ENCODE results near the gene CDIPT.
"Not testable (repeated sequence)": the region's sequence is repeated elsewhere in the genome, so short reads cannot be mapped to it uniquely, and the experiment has no call there.

Gene CDIPT

DNA sequence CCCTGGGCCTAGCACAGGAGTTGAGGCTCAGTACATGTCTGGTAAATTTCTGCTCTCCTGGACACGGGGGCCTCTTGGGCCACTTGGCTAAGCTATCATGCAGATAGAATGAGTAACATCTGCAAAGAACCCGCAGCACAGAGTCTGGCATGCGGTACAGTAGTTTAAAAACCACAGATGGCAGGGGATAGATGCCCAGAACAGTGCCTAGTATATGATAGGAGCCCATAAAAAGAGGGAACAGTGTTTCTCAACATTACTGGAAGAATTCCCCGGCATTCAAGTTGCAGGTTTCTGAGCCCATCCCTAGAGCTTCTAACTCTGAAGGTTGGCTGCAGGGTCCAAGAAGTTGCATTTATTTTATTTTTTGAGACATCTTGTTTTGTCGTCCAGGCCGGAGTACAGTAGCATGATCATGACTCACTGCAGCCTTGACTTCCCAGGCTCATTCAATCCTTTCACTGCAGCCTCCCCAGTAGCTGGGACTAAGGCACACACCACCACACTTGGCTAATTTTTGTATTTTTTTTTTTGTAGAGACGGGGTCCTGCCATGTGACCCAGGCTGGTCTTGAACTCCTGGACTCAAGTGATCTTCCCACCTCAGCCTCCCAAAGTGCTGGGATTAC, 5.8 kb downstream of the CDIPT start:
- no peak for DNase-seq

DNA sequence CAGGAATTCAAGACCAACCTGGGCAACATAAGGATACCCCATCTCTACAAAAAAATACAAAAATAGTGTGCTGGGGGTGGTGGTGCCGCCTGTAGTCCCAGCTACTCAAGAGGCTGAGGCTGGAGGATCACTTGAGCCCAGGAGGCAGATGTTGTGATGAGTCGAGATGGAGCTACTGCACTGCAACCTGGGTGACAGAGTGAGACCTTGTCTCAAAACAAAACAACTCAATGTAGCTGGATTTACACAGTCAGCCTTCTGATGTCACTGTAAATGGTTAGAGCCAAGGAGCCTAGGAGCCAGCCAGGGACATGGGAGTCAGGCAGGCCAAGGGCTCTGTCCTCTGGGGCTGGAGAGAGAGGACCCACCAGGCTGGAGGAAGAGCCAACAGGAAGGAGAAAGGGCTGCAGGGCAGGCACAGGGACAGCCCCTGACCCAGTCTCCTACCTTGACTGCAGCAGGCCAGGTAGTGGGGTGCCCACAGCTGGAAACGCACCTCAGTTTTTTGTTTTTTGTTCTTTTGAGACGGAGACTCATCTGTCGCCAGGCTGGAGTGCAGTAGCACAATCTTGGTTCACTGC, 8.4 kb downstream of the CDIPT start:
- DNase-seq, result no peak

DNA sequence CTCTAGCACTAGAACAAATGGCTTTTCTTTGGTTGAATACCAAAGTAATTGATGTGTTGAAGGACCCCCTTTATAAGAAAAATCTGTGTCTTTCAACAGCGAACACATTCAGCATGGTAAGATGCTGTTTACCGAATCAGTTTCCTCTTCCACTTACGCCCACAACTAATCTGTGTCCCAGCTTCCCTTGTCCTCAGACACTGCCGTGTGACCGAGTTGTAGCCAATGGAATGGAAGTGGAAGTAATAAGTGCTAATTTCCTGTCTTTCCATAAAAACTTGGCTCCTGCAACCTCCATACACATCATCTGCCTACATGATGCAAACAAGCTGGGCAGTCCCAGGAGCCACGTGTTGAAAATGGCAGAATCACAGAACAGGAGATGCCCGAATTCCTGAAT, 10.4 kb downstream of the CDIPT start:
- DNase-seq, result no peak

DNA sequence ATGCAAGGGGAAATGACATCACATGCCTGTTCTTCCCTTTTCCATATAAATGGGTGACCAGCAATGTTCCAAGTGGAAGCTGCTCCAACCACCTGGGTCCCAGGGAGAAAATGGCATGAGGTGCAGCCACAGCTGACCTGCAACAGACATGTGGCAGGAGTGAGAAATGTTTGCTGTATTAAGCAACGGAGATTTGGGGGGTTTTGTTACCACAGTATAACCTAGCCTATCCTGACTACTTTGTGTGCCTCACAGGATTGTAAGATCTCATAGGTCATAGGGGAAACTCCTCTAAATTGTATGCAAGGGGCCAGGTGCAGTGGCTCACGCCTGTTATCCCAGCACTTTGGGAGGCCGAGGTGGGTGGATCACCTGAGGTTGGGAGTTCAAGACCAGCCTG, 12.0 kb downstream of the CDIPT start:
- DNase-seq, result no peak

DNA sequence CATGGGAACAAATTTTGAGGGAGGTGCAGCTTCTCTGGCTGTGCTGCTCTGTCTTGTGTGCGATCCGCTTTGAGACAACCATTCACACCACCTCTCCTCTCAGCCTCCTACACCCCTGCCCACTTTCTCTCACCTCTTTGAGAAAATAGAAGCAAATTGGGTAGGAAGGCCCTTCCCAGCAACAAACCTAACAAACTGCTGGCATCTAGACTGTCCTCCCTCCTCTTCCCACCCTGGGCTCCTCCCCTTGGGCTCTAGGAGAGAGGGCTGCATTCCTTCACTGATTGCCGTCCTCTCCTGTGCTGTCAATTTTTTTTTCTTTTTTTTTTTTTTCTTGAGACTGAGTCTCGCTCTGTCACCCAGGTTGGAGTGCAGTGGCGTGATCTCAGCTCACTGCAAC, 13.5 kb downstream of the CDIPT start:
- no peak for DNase-seq

DNA sequence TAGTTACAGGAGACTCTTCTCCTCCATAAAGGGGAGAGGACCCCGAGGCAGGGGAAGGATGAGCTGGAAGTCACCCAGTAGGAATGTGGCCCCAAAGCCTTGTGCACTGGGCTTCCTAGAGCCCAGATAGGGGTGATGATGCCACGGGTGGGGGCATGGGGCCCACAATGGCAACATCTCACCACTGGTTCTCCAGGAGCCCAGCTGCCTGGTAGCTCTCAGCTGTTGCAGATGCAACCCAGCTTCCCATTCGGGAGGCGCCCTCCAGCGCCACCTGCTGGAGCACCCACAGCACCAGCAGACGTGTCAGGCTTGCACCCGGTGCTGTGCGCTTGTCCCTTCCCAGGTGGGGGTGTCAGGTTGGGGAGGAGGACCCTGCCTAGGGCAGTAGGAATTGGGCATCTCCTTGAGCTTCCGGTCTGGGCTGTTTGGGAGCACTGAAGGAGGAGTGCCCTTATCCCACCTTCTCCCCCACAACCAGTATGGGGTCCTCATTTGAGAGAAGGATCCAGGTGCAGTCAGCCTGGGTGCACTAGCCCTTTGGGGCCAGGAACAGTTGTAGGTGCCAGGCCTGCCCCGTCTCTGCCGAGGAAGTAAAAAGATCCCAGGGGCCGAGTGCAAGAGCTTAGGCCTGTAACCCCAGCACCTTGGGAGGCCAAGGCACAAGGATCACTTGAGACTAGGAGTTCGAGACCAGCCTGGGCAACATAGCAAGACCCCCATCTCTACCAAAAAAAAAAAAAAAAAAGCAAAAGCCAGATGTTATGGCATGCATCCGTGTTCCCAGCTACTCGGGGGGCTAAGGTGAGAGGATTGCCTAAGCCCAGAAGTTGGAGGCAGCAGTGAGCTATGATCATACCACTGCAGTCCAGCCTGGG, 14.4 kb downstream of the CDIPT start:
- DNase-seq, result peak; percentile 85

DNA sequence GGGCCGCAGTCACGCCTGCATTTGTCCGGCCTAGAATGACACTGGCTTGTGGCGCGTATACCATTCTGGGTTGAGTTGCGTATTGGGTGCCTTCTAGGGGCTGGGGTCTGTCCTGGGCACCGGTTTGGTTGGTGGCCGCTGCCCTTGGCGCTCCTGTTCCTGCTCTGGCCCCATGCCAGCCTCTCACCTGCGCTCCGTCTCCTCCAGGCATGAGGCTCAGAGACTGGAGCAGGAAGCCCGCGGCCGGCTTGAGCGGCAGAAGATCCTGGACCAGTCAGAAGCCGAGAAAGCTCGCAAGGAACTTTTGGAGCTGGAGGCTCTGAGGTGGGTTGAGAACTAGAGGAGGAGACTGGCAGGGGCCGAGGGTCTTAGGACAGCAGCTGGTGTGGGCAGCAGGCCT, 17.4 kb downstream of the CDIPT start:
- no peak for DNase-seq

DNA sequence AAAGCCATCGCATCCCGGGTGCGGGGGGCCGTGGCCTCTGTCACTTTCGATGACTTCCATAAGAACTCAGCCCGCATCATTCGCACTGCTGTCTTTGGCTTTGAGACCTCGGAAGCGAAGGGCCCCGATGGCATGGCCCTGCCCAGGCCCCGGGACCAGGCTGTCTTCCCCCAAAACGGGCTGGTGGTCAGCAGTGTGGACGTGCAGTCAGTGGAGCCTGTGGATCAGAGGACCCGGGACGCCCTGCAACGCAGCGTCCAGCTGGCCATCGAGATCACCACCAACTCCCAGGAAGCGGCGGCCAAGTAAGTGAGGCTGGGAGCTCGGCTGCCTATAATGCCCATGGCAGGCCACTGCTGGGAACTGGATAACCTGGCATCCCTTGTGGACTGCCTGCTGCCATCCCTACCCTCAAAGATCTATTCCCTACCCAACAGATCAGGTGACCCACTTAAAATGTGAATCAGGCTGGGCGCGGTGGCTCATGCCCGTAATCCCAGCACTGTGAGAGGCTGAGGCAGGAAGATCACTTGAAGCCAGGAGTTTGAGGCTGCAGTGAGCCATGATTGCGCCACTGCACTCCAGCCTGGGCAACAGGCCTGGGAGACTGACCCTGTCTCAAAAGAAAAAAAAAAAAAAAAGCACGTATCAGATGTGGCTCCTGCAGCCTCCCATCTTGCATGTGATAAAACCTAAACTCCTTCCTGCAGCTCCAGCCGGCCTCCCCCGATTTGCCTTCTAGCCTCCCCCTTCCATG, 18.3 kb downstream of the CDIPT start:
- no peak for DNase-seq

DNA sequence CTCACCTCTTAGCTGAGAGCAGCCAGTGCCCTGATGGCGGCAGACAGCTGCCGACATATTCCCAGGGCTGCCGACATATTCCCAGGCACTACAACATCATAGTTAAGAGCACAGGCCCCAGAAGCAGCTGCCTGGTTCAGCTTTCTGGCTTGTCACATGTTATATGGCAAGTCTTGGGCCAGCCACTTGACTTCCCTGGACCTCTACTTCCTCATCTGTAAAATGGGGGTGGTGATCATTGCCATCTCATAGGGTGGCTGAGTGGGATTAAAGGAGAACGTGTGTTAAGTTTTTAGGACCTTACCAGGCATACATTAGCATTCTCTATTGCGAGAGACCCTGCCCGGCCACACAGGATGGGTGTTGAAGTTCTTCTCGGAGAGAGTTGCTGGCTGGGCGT, 19.1 kb downstream of the CDIPT start:
- no peak for DNase-seq

DNA sequence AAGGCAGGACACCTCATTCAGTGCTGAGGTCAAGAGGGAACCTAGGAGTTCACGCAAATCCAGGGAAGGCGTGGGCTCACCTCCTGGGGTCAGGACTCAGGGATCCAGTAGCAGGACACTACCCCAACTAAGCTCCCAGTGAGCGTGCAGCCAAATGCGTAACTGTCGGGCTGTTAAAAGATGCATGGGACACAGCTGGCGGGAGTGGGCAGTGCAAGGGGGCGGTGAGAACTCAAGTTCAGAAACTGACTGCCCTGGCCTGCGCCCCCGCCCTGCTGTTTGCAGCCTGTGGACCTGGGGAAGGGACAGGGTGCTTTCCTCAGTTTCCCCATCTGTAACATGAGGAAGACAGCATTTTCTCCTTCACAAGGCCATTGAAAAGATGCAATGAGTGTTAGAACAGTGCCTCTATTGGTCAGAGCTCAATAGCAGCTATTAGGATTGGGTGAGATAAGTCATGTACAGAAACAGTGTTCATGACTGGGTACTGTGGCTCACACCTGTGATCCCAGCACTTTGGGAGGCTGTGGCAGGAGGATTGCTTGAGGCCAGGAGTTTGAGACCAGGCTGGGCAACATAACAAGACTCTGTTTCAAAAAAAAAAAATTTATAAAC, 20.2 kb downstream of the CDIPT start:
- no peak for DNase-seq

DNA sequence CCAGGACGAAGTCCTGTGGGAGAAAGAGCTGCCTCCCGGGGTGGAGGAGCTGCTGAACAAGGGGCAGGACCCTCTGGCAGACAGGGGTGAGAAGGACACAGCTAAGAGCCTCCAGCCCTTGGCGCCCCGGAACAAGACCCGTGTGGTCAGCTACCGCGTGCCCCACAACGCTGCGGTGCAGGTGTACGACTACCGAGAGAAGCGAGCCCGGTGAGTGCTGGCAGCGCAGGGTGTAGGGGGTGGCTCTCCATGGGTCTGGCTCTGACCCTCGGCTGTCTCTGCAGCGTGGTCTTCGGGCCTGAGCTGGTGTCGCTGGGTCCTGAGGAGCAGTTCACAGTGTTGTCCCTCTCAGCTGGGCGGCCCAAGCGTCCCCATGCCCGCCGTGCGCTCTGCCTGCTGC, 21.4 kb downstream of the CDIPT start:
- DNase-seq, result no peak

DNA sequence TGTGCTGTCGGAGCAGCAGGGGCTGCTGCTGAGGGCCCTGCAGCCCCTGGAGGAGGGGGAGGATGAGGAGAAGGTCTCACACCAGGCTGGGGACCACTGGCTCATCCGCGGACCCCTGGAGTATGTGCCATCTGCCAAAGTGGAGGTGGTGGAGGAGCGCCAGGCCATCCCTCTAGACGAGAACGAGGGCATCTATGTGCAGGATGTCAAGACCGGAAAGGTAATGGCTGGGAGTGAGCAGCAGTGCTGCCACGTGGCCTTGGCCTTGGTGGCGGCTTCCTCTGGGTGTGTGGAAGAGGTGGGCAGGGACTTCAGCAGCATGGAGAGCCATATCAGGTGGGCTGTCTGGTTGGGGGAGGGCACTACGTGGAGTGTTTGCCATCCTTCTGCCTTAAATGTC, 22.8 kb downstream of the CDIPT start:
- no peak for DNase-seq

DNA sequence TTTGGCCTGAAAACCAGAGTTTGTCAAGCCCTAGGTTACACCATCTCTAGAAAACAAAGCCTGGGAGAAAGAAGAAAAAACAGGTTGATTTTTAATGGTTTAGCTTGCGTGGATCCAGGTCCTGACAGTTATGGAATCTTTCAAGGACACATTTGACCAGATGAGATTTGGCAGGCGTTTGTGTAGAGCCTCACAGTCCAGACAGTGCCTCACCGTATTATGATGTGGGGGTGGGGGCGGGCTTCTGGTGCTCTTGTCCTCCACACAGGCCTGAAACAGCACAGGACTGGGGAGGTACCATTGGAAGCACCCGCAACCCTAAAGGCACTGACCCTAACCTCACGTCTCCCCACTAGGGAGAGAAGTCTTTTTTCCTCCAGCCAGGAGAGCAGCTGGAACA, 23.2 kb downstream of the CDIPT start:
- DNase-seq, result no peak

DNA sequence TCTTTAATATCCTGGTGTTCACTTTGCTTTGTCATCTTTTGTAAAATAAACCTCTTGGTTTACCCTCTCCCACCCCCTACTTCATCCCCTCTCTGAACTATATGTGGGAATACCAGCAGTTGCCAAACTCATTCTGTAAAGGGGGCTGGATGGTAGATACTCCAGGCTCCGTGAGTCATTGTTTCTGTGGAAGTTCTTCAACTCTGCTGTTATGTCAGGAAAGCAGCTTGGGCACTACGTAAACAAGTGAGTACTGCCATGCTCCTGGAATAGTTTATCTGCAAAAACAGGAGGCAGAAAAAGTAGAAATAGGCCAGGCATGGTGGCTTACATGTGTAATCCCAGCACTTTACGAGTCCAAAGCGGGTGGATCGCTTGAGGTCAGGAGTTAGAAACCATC, 25.2 kb downstream of the CDIPT start:
- no peak for DNase-seq

DNA sequence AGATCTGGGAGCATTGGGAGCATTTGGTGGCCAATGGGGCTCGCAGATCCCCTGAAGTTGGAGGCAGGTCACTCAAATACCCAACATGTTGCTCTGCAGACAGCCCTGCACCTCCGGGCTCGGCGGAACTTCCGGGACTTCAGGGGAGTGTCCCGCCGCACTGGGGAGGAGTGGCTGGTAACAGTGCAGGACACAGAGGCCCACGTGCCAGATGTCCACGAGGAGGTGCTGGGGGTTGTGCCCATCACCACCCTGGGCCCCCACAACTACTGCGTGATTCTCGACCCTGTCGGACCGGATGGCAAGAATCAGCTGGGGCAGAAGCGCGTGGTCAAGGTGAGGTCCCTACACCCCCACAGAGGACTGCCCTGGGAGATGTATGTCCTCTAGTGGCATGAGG, 26.4 kb downstream of the CDIPT start:
- no peak for DNase-seq

DNA sequence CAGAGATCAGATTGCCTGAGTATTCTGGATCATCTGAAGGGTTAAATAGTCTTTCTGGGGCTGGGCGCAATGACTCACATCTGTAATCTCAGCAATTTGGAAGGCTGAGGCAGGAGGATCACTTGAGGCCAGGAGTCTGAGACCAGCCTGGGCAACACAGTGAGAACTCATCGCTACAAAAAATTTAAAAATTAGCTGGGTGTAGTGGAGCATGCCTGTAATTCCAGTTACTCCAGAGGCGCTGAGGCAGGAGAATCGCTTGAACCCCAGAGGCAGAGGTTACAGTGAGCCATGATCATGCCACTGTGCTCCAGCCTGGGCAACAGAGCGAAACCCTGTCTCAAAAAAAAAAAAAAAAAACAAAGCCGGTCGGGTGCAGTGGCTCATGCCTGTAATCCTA, 27.1 kb downstream of the CDIPT start:
- DNase-seq, result no peak

DNA sequence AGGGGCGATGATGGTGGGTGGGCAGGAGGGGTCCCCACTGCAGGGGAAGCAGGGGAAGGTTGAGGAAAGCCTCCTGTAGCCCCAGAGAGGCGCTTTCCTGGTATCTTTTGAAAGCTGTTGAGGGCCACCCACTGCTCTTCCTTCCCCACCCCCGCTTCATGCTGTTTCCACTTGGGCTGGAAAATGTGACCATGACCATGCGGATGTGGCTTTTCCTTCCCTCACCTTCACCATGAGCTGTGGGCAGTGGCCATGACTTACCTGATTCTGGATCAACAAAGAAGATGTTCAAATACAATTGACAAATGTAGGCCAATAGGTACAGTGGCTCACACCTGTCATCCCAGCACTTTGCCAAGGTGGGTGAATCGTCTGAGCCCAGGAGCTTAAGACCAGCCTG, 28.9 kb downstream of the CDIPT start:
- DNase-seq, result no peak

DNA sequence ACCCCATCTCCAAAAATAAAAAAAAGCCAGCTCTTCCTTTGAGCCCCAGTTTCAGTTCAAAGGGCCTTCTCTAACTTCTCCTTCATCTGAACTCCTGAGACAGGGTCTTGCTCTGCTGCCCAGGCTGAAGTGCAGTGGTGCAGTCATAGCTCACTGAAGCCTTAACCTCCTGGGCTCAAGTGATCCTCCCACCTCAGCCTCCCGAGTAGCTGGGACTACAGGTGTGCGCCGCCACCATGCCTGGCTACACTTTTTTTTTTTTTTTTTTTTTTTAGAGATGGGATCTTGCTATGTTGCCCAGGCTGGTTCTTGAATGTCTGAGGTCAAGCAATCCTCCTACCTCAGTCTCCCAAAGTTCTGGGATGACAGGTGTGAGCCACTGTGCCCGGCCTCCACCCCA, 29.8 kb downstream of the CDIPT start:
- not testable (repeated sequence) for DNase-seq

DNA sequence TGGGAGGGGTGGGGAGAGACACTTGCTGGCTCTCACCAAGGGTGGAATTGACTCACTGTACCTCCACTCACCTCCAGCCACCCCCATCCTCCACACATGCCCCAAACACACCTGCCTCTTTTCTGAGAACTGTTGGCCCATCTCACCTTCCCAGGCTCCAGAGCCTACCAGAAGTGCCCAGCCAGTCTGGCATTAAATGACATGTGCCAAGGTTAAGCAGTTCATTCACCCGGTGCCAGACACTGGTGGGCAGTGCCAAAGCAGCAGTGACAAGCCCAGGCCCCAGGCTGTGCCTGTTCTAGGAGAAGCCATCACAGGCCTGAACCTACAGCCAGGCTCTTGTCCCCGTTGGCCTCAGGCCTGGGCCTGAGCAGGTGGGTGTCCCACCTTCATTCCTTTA, 31.5 kb downstream of the CDIPT start:
- no peak for DNase-seq

DNA sequence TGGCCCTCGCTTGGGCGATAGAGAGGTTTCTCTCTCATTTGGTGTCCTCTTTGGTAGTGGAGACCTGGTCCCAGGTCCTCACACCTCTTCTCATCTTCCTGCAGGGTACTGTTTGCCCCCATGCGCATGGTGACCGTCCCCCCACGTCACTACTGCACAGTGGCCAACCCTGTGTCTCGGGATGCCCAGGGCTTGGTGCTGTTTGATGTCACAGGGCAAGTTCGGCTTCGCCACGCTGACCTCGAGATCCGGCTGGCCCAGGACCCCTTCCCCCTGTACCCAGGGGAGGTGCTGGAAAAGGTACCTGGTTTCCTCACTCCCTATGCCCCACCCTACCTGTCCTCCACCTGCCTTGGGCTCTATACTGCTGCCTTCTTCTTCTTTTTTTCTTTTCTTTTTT, 32.3 kb downstream of the CDIPT start:
- no peak for DNase-seq

DNA sequence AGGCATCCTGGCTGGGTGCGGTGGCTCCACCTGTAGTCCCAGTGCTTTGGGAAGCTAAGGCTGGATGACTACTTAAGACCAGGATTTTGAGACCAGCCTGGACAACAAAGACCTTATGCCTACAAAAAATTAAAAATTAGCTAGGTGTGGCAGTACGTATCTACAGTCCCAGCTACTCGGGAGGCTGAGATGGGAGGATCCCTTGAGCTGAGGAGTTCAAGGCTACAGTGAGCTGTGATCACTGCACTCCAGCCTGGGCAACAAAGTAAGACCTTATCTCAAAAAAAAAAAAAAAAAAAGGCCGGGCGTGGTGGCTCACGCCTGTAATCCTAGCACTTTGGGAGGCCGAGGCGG, 36.7 kb downstream of the CDIPT start:
- DNase-seq, result no peak

DNA sequence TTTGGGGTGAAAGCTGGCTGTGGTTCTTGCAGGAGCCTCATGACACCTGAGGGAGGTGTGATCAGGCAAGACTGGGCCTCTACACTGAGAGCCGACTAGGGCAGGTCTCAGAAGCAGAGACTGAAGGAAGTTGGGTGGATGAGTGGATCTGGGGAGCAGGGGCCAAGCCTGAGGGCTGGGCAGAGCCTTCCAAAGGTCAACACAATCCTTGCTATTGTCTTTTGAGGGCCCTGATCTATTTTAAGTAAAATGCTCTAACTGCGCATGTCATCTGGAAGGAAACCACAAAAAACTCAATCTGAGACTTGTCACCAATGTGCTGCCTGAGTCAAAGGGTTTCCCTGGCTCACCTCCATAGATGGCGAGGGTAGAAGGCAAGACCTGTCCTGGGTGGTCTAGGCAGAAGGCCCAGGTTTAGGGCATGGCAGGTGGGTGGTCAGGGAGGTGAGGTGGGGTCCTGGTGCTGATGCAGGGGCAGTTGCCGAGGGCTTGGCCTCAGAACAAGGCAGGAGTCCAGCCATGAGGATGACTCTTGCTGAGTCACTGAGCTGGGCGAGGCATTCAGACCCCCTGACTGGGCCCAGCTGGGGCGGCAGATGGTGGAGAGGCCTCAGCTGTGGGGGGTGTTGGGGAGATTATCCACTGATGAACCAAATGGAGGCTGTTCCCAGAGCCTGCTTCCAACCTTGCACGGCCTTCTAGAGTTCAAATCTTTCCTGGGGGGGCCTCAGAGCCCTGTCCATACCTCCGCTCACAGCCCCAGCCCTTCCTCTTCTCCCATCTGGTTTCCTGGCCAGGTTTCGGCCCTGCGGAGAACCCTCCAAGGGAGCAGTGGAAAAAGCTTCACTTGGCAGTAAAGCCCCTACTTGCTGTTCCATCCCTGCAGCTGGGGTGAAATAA, 37.6 kb downstream of the CDIPT start:
- no peak for DNase-seq
